ENCODE data around the gene PDSS2.
"Not testable (repeated sequence)": the region's sequence is repeated elsewhere in the genome, so short reads cannot be mapped to it uniquely, and the experiment has no call there.

GRCh38 chr6:107475360-107475759 lies 16.0 kb upstream of the PDSS2 start:
- not testable (repeated sequence) for TF ChIP-seq CTCF (IDR thresholded peaks at IDR 0.05; ENCODE audit: low read depth, low read length, poor library complexity, severe bottlenecking); EZH2phosphoT487 (IDR thresholded peaks at IDR 0.05; ENCODE audit: borderline replicate concordance, low read length)

All from DOHH2 (cell line).